Hepatocyte (in vitro differentiated cells): ENCODE measurements around the gene GPRC5A. TPM values are rescaled to one million over a fixed set of nuclear protein-coding genes. Genes with fewer than 3 reads are reported as not detected.

ENCODE experiments used
- DNase-seq: peaks from one replicate; pipeline ENCODE4 v3.0.0-alpha.2; 2016; ENCODE audit warnings: low spot score
- H2AFZ ChIP-seq: fragments of 200-600 bp; sonication (generic); 2 replicates; pipeline ENCODE4 v1.6.0; 2016; ENCODE audit warnings: antibody characterized with exemption, mild to moderate bottlenecking
- H3K27ac ChIP-seq: fragments of 200-600 bp; sonication (generic); 2 replicates; pipeline ENCODE4 v1.5.1; 2016; ENCODE audit warnings: mild to moderate bottlenecking
- H3K27me3 ChIP-seq: fragments of 200-600 bp; sonication (generic); 2 replicates; pipeline ENCODE4 v1.6.1; 2016
- H3K36me3 ChIP-seq: fragments of 200-600 bp; sonication (generic); replicated peaks from 2 replicates; pipeline ENCODE4 v1.5.1; 2016; ENCODE audit warnings: low read depth; ENCODE audit not compliant: insufficient read depth
- H3K4me1 ChIP-seq: fragments of 200-600 bp; sonication (generic); 2 replicates; pipeline ENCODE4 v1.5.1; 2016; ENCODE audit warnings: mild to moderate bottlenecking, moderate library complexity; ENCODE audit not compliant: insufficient read depth
- H3K4me2 ChIP-seq: fragments of 200-600 bp; sonication (generic); 2 replicates; pipeline ENCODE4 v1.6.0; 2016
- H3K4me3 ChIP-seq: fragments of 200-600 bp; sonication (generic); 2 replicates; pipeline ENCODE4 v1.5.1; 2016; ENCODE audit warnings: mild to moderate bottlenecking
- H3K79me2 ChIP-seq: fragments of 200-600 bp; sonication (generic); 2 replicates; pipeline ENCODE4 v1.6.0; 2017; ENCODE audit warnings: mild to moderate bottlenecking
- H3K9me2 ChIP-seq: fragments of 200-600 bp; sonication (generic); replicated peaks from 2 replicates; pipeline ENCODE4 v1.6.0; 2017; ENCODE audit warnings: mild to moderate bottlenecking; ENCODE audit not compliant: insufficient read depth
- H3K9me3 ChIP-seq: fragments of 200-600 bp; sonication (generic); 2 replicates; pipeline ENCODE4 v1.5.1; 2016; ENCODE audit warnings: low read depth, mild to moderate bottlenecking
- H4K20me1 ChIP-seq: fragments of 200-600 bp; sonication (generic); 2 replicates; pipeline ENCODE4 v1.6.0; 2016; ENCODE audit warnings: mild to moderate bottlenecking; ENCODE audit not compliant: insufficient read depth, poor library complexity, severe bottlenecking
- EZH2 ChIP-seq: fragments of 200-600 bp; sonication (generic); IDR thresholded peaks from 2 replicates; pipeline ENCODE4 v1.6.1; 2016; ENCODE audit warnings: antibody characterized with exemption, mild to moderate bottlenecking, borderline replicate concordance
- EZH2phosphoT487 ChIP-seq: fragments of 200-600 bp; sonication (generic); IDR thresholded peaks from one replicate; pipeline ENCODE4 v1.6.1; 2018; ENCODE audit warnings: antibody characterized with exemption, mild to moderate bottlenecking, low read depth, moderate library complexity; ENCODE audit not compliant: unreplicated experiment, severe bottlenecking
- WGBS: methylation state at CpG from one replicate; pipeline ENCODE4 v1.1.6; 2016; ENCODE audit warnings: low lambda C conversion rate; ENCODE audit errors: missing lambda C conversion rate; 5-methylcytosine and 5-hydroxymethylcytosine counted together
- polyA plus RNA-seq: library from polyadenylated mRNA; unstranded; fragments of >200 nt; fragmentation: Nextera tagmentation; extraction: Ambion mirVana; gene quantifications from 2 replicates; pipeline ENCODE4 v1.2.1, GENCODE V29; 2016
- total RNA-seq: library from RNA; depleted of rRNA; stranded (reverse); fragments of >200 nt; gene quantifications from 2 replicates; pipeline ENCODE4 v1.2.3, GENCODE V29; 2014
- TF ChIP-seq, protein P1 (sequence below): fragments of 200-600 bp; sonication (generic); IDR thresholded peaks from 2 replicates; pipeline ENCODE4 v1.5.1; 2016; ENCODE audit warnings: antibody characterized with exemption, mild to moderate bottlenecking; ENCODE audit not compliant: poor library complexity

Gene GPRC5A
- total and polyA plus RNA-seq, 2 experiments from 2014 or later: 60.2 to 80.4 TPM

DNA sequence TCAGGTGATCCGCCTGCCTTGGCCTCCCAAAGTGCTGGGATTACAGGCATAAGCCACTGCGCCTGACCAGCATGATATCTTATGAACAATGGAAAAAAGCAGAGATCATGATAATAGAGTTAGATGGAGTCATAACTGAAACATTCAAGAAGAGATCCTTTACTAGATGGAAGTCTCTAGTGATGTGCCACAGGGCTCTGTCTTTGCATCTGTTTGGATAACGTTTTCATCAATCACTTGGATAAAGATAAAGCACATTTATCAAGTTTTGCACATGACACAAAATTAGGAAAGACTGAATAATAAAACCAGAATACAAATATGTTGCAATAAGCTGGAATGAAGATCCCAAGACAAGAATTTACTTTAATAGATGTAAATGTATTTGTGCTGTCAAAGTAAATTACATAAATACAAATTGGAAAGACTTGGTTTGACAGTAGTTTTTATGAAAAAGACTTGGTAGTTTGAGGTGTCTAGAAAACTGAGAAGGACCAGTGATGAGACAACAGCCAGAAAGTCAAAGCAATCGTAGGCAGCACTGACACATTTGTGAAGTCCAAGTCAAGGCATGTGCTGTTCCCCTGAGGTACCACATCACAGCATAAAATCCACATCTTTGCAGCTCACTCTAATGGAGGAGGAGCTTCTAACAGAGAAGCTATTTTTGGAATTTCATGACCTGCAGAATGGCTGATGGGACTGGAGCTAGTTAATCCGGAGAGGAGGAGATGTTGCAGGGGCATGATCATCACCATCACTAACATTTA lies 28.5 kb downstream of the GPRC5A start:
- no peak overlapping the region for H3K4me3 ChIP-seq
- H3K36me3 ChIP-seq: no peaks in the 10 kb centered on the region
- H3K79me2 ChIP-seq: no peaks in the 10 kb centered on the region
- H3K4me2 ChIP-seq: no peak overlapping the region
- H3K9me2 ChIP-seq: no peaks in the 10 kb centered on the region
- no peak overlapping the region for H3K27ac ChIP-seq
- WGBS: 73% methylated on average over 5 of the region's 5 CpGs
- H2AFZ ChIP-seq: no peak overlapping the region
- no peaks in the 10 kb centered on the region for H4K20me1 ChIP-seq
- no peaks in the 10 kb centered on the region for H3K4me1 ChIP-seq
- no peak for DNase-seq
- TF ChIP-seq EZH2: no peak
- no peaks in the 10 kb centered on the region for H3K27me3 ChIP-seq
- H3K9me3 ChIP-seq: no peaks in the 10 kb centered on the region

DNA sequence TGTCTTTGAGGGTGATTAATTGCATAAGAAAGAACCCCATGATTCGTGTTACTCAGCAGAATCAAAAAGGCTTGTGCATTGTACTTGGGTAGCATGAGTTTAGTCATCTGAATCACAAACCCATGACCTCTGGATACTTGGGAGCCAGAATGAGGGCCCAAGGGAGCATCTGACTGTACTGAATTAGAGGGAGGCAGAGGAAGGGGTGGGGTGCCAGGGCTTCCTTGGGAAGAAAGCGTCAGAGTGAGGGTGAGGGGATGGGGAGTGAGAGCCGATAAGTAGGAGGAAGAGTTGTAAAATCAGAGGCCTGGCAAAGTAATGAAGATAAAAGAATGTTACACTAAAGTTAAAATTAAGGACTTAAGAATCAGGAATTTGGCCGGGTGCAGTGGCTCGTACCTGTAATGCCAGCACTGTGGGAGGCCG lies 30.8 kb downstream of the GPRC5A start:
- Histone ChIP-seq H3K9me3 (no peaks in the 10 kb centered on the region), H3K36me3 (no peaks in the 10 kb centered on the region), H3K27ac (no peak overlapping the region), H3K4me2 (no peak overlapping the region), H4K20me1 (no peaks in the 10 kb centered on the region), H3K79me2 (no peaks in the 10 kb centered on the region), H3K27me3 (no peaks in the 10 kb centered on the region), H3K4me3 (no peak overlapping the region), H3K4me1 (no peaks in the 10 kb centered on the region), H2AFZ (no peak overlapping the region), H3K9me2 (no peaks in the 10 kb centered on the region)
- DNase-seq: no peak
- WGBS: 61% methylated on average over 6 of the region's 6 CpGs
- no peak for TF ChIP-seq EZH2
- TF ChIP-seq EZH2phosphoT487: no peak
- TF ChIP-seq, protein P1, sequence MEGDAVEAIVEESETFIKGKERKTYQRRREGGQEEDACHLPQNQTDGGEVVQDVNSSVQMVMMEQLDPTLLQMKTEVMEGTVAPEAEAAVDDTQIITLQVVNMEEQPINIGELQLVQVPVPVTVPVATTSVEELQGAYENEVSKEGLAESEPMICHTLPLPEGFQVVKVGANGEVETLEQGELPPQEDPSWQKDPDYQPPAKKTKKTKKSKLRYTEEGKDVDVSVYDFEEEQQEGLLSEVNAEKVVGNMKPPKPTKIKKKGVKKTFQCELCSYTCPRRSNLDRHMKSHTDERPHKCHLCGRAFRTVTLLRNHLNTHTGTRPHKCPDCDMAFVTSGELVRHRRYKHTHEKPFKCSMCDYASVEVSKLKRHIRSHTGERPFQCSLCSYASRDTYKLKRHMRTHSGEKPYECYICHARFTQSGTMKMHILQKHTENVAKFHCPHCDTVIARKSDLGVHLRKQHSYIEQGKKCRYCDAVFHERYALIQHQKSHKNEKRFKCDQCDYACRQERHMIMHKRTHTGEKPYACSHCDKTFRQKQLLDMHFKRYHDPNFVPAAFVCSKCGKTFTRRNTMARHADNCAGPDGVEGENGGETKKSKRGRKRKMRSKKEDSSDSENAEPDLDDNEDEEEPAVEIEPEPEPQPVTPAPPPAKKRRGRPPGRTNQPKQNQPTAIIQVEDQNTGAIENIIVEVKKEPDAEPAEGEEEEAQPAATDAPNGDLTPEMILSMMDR: no peak

DNA sequence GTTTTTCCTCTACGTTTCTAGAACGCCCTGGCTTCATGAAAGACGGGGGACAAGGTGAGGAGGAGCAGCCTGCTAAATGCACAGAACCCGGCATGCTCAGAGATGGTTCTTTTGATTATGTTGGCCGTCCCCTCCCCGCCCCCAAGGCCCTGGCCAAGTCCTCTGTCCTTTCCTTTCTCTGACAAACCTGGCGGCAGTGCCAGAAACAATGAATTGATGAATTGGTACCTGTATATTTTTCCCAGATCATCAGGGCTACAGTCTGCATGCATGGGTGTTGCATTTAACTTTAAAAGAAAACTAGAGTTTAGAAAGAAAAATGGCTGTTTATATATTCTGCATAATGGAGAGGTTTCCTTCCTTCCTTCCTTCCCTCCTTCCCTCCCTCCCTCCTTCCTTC lies 31.6 kb downstream of the GPRC5A start:
- WGBS: 94% methylated on average over 7 of the region's 7 CpGs
- TF ChIP-seq, protein P1: no peak
- TF ChIP-seq EZH2: no peak
- TF ChIP-seq EZH2phosphoT487: no peak
- DNase-seq: no peak

DNA sequence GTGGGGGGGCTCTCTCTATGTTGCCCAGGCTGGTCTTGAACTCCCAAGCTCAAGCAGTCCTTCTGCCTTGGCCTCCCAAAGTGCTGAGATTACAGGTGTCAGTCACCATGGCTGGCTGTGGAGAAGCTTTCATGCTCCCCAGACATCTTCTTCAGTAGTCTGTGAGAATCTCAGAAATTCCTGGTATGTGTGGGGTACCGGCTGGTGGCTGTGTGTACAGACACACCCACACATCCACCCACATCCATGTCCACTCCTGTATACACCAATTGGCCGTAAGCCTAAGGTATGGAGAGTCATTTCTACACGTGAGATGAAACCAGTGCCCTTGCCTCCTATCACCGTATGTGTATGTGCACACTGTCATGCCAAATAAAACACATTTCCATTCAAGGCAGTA lies 32.8 kb downstream of the GPRC5A start:
- 82% methylated on average over 4 of the region's 4 CpGs for WGBS
- Histone ChIP-seq H4K20me1 (no peaks in the 10 kb centered on the region), H3K9me3 (no peaks in the 10 kb centered on the region), H3K4me1 (no peaks in the 10 kb centered on the region), H3K79me2 (no peaks in the 10 kb centered on the region), H3K4me3 (no peak overlapping the region), H3K4me2 (no peak overlapping the region), H3K9me2 (no peaks in the 10 kb centered on the region), H2AFZ (no peak overlapping the region), H3K27ac (no peak overlapping the region), H3K27me3 (no peaks in the 10 kb centered on the region), H3K36me3 (no peaks in the 10 kb centered on the region)
- no peak for DNase-seq
- no peak for TF ChIP-seq EZH2phosphoT487
- TF ChIP-seq EZH2: no peak
- TF ChIP-seq, protein P1: no peak

More for the DNA sequence above, 31.6 kb downstream of the GPRC5A start:
- Histone ChIP-seq H3K9me3 (no peaks in the 10 kb centered on the region), H3K27ac (no peak overlapping the region), H3K4me2 (no peak overlapping the region), H3K79me2 (no peaks in the 10 kb centered on the region), H3K4me3 (no peak overlapping the region), H2AFZ (no peak overlapping the region), H4K20me1 (no peaks in the 10 kb centered on the region), H3K9me2 (no peaks in the 10 kb centered on the region), H3K36me3 (no peaks in the 10 kb centered on the region), H3K4me1 (no peaks in the 10 kb centered on the region), H3K27me3 (no peaks in the 10 kb centered on the region)
